NCI-H526 treated with DMSO at 0.1 percent for 48 hours (cell line): ENCODE measurements around the gene VEGFB.

ENCODE experiments used
- DNase-seq: peaks from one replicate; lab custom pipeline; 2025; lab: John Stamatoyannopoulos, UW

The VEGFB gene

DNA sequence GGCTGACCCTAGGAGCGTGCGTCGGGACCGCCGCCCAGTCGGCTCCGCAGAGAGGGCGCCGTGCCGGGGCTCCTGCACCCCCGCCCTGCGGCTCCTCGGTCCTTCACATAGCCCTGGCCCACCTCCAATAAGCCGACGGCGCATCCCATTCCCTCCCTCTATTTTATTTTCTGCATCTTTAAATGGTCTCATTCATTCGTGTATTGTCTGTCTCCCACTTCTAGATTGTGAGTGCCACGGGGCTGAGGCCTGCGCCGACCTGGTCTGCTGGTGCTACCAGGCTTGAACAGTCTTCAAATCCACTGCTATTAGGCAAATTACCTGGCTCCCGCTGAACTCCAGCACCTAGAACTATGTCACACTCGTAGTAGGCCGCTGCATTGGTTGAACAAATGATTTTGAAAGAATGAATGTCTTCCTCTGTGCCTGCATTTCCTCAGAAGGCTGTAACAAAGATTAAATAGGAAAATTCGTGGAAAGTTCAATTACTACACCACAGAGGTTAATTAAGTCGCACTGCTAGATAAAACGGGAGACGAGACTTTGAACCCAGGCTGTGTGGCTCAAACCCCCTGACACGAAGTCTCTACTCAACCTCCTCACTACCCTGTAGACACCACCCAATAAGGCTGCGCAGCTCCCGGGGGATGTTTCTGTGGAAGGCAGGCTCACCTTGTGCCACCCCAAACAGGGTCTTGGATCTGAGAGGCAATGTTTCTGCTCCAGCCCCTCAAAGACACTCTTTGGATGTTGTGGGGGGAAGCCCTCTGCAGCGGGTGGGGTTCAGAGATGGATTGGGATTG, 13.5 kb downstream of the VEGFB start:
- DNase-seq, result peak; percentile 67

DNA sequence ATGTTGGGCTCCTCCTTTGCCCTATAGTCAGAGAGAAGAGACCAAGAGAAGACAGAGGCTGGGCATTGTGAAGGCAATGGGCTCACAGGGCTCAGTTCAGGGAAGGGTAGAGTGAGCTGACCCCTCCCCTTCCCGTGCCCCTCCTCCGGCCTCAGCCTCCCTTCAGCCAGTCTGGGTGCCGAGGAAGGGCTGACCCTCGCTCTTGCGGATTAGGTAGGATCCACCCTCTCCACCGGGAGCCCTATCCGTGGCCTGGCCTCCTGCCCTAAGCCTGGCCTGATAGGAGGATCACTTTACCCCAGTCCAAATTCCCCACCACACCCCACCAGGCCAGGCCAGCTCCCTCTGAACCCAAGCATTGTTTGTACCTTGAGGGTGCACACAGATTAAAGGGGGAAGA, 14.2 kb downstream of the VEGFB start:
- no peak for DNase-seq

DNA sequence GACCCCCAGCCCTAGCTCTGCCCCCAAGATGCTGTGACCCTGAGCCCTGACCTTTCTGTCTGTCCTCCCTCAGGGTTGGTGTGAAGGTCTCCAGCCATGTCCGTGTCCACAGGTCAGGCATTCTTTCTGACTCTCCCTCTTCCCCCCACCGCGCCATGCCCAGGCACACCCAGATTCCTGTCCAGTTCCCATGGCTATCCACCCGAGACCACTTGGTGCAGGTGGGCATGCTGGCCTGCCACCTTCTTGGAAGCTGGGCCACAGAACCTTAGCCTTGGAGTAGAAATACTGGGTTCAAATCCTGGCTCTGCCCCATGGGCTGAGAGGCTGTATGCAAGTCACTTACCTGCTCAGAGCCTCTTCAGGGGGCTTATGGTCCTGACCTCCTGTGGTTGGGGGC, 14.7 kb downstream of the VEGFB start:
- no peak for DNase-seq

DNA sequence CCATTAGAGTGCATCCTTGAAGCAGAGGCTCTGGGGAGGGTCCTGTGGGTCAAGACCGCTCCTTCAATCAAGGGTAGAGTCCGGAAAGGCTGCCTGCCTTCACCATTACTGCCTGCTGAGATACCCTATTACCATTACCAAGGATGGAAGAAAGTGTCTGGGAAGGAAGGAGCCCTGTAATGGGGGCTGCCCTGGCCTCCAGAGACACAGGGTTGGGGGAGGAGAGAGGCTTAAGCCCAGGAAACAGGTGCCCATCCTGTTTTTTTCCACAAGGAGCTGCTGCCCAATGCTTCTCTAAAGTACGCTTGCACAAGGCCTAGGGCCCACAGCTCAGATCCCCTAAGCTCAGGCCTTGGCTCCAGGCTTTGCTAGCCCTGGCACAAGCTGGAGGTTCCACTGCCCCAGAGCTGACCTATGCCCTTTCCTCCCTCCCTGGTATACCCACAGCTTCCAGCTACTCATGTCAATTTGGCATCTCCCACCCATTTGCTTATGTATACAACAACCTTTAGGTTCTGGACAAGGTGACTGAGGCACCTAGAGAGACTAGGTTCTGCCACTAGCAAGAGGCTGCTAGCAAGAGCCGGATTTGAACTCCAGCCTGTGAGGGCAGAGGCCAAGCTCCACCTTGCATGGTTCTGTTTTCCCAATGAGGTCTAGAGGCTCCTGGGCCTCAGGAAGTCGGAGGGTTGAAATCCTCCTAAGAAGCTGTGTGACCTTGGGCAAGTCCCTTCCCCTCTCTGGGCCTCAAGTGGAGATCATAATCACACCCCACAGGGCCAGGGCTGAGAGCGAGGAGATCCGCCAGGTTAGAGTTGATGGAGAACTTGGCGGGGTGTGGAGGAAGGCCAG, 15.4 kb downstream of the VEGFB start:
- peak; percentile 12 for DNase-seq

DNA sequence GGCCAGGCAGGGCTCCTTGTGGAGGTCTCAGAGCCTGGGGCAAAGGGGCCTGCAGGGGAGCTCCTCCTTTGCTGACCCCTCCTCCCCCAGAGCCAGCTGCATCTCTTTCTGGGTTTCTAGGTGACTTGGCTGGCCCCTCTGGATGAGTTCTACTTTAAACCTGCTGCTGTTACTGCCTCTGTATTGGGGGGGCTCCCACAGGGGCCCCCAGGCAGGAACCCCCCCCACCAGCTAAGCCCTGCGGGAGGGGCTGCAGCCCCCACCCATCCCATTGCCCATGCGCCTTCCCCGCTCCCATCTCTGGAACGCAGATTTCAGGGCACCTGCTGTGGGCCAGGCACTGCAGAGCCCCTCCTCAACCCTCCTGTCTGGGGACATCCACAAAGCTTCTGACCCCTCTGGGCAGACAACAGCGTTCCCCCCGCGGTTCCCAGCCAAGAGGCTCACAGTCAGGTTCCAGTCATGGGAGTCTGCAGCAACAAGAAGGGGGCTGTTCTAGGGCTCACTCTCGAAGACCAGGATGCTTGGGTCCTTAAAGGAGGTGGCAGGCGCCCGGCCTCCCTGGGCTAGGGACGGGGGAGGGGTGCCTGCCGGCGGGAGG, 16.1 kb downstream of the VEGFB start:
- no peak for DNase-seq

DNA sequence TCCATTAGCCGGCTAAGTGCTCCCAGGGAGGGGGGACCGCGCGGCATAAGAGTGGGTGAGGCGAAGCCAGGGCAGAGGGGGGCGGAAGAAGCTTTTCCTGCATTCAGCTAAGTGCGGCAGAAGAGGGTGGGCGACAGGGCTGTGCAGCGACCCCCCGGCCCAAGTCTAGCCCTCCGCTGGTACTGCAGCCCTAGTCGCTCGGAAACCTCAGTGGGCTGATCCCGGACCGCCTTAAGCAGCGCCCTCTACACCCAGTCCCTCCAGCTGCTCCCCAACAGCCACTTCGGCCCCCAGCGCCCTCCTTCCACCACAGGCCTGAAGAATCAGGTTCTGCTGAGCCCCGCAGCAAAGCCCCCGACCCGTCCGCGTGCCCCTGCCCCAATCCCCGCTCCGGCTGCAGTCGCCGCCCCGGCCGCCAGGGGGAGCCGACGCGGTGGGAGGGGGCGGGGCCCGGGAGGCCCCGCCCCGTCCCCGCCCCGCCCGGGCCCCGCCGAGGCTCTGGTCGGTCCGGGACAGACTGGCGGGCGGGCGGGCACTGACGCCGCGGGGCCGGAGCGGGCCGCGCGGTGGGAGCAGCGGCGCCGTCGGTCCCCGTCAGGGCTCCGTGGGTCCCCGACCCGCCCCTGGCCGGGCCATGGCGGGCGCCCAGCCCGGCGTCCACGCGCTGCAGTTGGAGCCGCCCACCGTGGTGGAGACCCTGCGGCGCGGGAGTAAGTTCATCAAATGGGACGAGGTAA, 16.8 kb downstream of the VEGFB start, which contains the start of gene PLCB3:
TSS of gene PLCB3 (plus strand) at position 515 of the 737 bp plus-strand sequence. CDS start at position 635, 120 bp downstream.
- DNase-seq, result no peak

DNA sequence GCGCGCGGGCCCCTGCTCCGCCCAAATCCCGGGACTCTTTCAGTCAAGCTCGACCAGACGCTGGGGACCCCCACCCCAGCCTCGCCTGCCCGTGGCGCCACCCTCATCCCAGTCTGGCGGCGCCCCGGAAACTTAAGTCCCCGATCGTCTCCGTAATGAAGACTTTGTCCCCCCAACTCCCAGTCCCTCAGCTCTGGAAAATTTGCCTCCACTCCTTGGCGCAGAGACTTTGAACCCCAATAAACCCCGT, 17.3 kb downstream of the VEGFB start:
- no peak for DNase-seq

DNA sequence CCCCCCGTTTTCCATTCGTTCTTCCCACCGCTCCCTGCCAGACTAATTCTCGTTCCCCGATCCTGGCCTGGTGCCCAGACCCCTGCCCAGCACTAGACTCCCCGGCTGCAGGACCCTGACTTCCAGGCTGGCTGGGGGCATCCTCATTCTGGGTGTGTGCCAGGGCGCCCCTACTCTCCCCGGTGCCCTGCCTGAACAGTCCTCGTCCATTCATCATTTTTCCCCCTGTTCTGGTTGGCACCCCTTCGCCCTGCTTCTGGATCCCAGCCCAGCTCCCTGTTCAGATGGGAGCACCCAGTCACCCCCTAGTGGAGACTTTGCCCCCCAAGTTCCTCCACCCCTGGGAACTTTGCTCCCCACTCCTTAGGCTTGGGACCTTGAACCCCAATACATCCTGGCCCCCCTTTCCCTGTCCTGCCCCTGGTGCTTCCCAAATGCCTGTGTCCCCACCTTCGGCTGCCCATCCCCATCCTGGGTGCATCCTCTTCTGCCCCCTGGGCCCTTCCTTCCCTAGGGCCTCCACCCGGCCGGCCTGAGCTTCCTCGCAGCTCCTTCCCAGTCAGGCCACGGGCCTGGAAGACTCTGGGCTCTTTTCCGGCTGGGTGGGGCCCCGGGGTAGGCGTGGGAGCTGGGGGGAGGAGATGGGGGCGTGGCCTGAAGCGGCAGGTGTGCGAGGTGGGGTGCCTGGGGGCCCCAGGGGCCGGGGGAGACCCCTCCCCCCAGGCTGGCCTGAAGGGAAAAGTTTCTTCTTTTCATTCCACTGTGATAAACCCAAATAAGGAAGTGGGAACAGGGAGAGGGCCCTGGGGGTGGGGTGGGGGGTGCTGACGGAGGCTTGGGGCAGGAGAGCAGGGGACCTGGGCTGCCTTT, 17.9 kb downstream of the VEGFB start:
- DNase-seq, result no peak

DNA sequence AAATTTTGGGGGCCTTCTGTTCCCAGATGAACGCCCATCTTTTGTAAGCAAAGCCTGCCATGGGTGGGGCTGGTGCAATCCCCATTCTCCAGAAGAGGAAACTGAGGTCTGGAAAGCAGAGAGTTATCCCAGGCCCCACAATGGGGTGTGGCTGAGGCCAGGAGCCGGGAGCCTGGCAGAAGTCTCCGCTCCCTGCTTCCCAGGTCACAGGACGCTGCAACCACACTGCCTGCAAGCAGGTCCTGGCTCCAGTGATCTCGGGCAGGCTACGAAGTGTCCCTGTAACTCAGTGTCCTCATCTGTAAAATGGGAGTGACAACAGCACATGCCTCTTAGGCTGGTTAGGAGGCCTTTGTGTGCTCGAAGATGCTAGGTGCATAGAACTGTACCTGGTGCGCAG, 18.7 kb downstream of the VEGFB start:
- no peak for DNase-seq

DNA sequence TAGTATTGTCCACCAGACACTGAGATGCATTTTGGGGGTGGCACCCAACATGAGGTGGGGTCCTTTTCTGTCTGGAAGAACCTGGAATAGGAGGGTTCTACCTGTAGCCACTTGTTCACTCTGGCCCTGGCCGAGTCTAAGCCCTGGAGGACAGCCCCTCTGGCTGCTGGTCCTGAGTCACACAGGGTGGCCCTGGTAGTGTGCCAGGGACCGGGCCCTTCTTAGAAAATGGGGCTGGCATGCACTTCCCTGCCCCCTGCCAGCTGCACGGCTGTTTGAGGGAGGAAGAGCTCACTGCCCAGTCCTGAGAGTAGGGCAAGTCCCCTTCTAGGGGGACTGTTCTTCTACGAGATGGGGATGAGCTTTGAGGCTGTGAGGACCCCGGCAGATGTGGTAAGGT, 19.1 kb downstream of the VEGFB start:
- no peak for DNase-seq

DNA sequence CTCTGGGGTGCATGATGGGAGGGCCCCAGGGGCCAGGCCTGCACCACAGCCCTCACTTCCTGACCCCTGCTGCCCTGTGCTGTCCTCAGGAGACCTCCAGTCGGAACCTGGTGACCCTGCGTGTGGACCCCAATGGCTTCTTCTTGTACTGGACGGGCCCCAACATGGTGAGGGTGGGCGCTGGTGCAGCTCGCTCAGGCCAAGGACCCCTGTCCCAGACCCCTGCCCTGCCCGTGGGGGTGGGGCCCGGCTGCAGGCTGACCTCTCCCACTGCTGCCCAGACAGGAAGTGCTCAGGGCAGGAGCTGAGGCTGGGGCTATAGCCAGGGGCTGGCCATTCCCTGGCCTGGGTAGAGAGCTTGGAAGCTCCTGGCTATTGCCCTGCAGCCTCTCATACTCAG, 19.9 kb downstream of the VEGFB start:
- no peak for DNase-seq

DNA sequence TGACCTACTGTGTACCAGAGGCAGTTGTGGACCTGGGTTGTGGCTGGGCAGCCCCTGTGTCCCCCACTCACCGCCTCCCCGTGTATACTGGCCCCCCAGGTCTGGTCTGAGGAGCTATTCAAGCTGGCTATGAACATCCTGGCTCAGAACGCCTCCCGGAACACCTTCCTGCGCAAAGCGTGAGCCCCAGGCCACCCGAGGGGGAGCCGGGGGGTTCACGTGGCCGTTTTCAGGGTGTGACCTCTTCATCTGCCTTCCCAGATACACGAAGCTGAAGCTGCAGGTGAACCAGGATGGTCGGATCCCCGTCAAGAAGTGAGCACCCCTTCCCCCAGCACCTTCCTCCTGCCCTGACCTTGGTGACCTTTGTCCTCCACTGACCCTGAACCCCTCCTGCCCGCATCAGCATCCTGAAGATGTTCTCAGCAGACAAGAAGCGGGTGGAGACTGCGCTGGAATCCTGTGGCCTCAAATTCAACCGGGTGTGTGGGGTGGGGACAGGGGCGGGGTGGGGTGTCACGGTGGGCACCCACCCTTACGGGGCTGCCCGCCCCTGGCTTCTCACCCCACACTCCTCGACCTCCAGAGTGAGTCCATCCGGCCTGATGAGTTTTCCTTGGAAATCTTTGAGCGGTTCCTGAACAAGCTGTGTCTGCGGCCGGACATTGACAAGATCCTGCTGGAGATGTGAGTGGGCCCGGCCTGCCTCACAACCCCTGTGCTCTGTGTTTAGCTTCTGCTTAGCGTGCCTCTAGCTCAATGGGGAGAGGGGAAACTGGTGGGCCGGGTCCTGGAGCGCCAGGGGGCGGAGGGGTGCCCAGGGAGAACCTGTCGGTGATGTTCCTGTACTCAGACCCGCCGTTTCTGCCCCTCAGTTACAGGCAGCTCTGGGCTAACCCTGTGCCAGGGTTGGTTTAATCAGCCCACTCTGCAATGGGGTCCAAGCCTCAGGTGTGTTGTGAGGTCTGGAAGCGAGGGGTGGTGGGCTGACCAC, 21.0 kb downstream of the VEGFB start:
- no peak for DNase-seq

DNA sequence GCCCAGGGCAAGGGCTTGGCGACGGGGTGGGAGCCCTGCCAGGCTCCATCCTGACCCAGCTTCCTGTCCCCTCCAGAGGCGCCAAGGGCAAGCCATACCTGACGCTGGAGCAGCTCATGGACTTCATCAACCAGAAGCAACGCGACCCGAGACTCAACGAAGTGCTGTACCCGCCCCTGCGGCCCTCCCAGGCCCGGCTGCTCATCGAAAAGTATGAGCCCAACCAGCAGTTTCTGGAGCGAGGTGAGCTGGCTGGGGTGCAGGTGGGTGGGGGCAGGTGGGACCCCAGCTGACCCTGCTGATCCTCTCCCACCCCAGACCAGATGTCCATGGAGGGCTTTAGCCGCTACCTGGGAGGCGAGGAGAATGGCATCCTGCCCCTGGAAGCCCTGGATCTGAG, 21.9 kb downstream of the VEGFB start:
- no peak for DNase-seq

DNA sequence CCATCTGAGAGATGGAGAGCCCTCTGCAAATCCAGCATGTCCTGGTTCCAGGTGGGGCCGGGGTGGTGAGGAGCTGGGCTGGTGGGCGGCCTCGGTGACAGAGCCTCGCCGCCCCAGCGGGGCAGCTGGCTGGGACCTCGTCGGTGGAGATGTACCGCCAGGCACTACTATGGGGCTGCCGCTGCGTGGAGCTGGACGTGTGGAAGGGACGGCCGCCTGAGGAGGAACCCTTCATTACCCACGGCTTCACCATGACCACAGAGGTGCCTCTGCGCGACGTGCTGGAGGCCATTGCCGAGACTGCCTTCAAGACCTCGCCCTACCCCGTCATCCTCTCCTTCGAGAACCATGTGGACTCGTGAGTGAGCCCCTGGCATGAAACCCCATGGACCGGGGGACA, 24.0 kb downstream of the VEGFB start:
- no peak for DNase-seq

DNA sequence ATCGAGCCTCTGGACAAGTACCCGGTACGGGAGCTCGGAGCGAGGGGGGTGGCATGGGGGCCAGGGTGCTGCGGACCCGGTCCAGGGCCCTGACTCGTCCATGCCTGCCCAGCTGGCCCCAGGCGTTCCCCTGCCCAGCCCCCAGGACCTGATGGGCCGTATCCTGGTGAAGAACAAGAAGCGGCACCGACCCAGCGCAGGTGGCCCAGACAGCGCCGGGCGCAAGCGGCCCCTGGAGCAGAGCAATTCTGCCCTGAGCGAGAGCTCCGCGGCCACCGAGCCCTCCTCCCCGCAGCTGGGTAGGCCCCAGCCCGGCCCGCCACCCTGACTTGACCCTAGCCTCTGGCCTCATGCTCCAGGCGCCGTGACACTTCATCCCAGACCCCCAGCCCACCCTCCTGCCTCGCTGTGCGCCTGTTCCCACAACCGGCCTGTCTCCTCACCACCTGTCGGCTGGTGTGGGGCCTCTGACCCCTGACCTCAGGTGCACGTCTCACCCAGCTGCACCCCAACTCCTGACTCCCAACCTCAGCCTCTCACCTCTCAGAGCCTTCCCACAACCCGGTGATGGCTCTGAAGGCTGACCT, 24.7 kb downstream of the VEGFB start:
- no peak for DNase-seq

DNA sequence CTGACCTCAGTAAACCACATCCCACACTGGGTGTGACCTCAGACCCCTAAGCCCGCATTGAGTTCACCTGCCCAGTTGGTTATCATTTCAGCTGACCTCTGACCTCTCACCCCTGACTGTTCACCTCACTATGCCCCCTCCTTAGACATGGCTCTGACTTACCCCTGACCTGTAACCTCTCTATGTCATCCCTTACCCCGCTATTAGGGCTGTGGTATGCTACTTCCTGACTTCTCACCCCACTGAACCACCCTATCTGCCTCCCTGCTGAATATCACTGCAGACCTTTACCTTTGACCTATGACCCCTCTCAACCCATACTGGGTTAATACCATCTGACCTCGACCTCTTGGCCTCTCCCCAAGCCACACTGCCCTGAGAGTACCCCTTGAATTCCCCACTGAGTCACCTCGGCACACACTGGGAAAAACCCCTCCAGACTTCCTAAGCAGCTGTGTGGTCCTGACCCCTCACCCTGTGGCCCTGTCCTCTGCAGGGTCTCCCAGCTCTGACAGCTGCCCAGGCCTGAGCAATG, 25.2 kb downstream of the VEGFB start:
- DNase-seq, result no peak

DNA sequence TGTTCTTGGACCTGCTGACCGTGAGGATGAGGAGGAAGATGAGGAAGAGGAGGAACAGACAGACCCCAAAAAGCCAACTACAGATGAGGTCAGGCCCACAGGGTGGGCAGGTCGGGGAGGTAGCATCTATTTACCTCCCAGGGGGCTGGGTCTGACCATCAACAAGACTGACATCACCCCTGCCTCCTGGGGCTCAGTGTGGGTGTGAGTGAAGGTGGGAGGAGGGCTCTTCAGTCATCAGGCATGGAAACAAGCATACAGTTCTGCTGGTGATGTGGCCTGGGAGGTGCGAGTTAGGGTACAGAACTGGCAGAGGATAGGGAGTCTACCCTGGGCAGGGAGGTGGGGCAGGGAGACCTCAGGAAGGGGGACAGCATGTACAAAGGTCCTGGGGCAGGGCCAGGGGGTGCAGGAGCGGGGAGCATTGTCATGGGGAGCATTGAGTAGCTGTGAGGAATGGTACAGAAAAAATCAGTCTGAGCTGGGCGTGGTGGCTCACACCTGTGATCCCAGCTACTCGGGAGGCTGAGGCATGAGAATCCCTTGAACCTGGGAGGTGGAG, 25.8 kb downstream of the VEGFB start:
- DNase-seq, result no peak

DNA sequence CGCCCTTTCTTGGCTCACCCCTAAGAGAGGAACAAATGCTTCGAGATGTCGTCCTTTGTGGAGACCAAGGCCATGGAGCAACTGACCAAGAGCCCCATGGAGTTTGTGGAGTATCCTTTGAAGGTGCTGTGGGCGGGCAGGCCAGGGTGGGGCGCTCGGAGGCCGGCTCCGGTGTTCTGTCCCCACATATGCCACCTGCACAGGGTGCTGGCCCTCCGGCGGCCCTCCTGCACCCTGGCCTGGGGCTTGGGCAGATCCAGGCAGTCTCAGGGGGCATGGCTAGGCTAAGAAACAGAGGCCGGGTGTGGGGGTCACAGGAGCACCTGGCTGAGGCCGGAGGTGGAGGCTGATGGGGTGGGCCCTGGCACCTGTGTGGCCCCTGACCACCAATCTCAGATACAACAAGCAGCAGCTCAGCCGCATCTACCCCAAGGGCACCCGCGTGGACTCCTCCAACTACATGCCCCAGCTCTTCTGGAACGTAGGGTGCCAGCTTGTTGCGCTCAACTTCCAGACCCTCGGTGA, 27.2 kb downstream of the VEGFB start:
- no peak for DNase-seq
